GM12892 (cell line): ENCODE data around the gene MTFR1L.
A peak's percentile ranks its signal among the peaks of the same experiment; 100 is the strongest.

Experiments
- DNase-seq: peaks from one replicate; pipeline ENCODE4 v3.0.0; 2011; ENCODE audit not compliant: insufficient read length
- FAIRE-seq: peaks from 2 replicates; lab custom pipeline; 2011; peaks lifted over from hg19 to GRCh38; lab: Jason Lieb, UNC
- POLR2A ChIP-seq: IDR thresholded peaks from 2 replicates; pipeline ENCODE4 v1.6.1; 2011; ENCODE audit warnings: low read depth, low read length, control low read depth
- POLR2AphosphoS5 ChIP-seq: IDR thresholded peaks from 2 replicates; pipeline ENCODE4 v1.6.1; 2011; ENCODE audit warnings: low read depth, low read length, control low read depth
- TAF1 ChIP-seq: IDR thresholded peaks from 2 replicates; pipeline ENCODE4 v1.6.1; 2011; ENCODE audit warnings: low read depth, mild to moderate bottlenecking, control low read depth, low read length, borderline replicate concordance

The MTFR1L gene

GRCh38 chr1:25810341-25811299 lies 9.1 kb upstream of the MTFR1L start:
- peak; percentile 88 for FAIRE-seq
- peak; percentile 83 for DNase-seq
- TF ChIP-seq POLR2A, result no peak
- no peak for TF ChIP-seq POLR2AphosphoS5
- no peak for TF ChIP-seq TAF1

- TF ChIP-seq POLR2A (no peak), POLR2AphosphoS5 (no peak), TAF1 (no peak)
- FAIRE-seq, result no peak
These were observed 8.2 kb upstream of the MTFR1L start for GRCh38 chr1:25811384-25812082.

GRCh38 chr1:25813071-25813733 lies 6.6 kb upstream of the MTFR1L start:
- TF ChIP-seq TAF1 (no peak), POLR2A (no peak), POLR2AphosphoS5 (no peak)
- FAIRE-seq, result no peak
- DNase-seq, result no peak

More at GRCh38 chr1:25811384-25812082, 8.2 kb upstream of the MTFR1L start:
- DNase-seq, result no peak

GRCh38 chr1:25813734-25814471 lies 5.9 kb upstream of the MTFR1L start:
- TF ChIP-seq TAF1 (no peak), POLR2A (no peak), POLR2AphosphoS5 (no peak)
- FAIRE-seq (no peak), DNase-seq (no peak)

GRCh38 chr1:25814549-25815087 lies 5.1 kb upstream of the MTFR1L start:
- FAIRE-seq (no peak), DNase-seq (no peak)
- TF ChIP-seq POLR2A (no peak), TAF1 (no peak), POLR2AphosphoS5 (no peak)

GRCh38 chr1:25815208-25816111 lies 4.3 kb upstream of the MTFR1L start:
- DNase-seq, result no peak
- no peak for TF ChIP-seq POLR2AphosphoS5
- no peak for TF ChIP-seq TAF1
- TF ChIP-seq POLR2A, result no peak
- no peak for FAIRE-seq

GRCh38 chr1:25816112-25816718 lies 3.5 kb upstream of the MTFR1L start:
- DNase-seq (no peak), FAIRE-seq (no peak)
- TF ChIP-seq POLR2AphosphoS5 (no peak), TAF1 (no peak), POLR2A (no peak)

GRCh38 chr1:25817840-25818501 lies 1.8 kb upstream of the MTFR1L start:
- TF ChIP-seq POLR2A, result no peak
- no peak for TF ChIP-seq TAF1
- TF ChIP-seq POLR2AphosphoS5, result no peak
- no peak for FAIRE-seq
- no peak for DNase-seq

GRCh38 chr1:25818569-25818968 lies 1.2 kb upstream of the MTFR1L start:
- DNase-seq (no peak), FAIRE-seq (no peak)
- TF ChIP-seq TAF1, result no peak
- TF ChIP-seq POLR2AphosphoS5, result no peak
- TF ChIP-seq POLR2A, result no peak
